Measurements from ENCODE around the gene LRTM2. TPM values are rescaled to one million over a fixed set of nuclear protein-coding genes. Genes with fewer than 3 reads are reported as not detected.

Gene LRTM2
- total and polyA plus RNA-seq, 9 of the 15 experiments (the other 6 are each of a cell fraction or from before 2014, with no cell fraction given), result 0.09 TPM; not detected in 8

DNA sequence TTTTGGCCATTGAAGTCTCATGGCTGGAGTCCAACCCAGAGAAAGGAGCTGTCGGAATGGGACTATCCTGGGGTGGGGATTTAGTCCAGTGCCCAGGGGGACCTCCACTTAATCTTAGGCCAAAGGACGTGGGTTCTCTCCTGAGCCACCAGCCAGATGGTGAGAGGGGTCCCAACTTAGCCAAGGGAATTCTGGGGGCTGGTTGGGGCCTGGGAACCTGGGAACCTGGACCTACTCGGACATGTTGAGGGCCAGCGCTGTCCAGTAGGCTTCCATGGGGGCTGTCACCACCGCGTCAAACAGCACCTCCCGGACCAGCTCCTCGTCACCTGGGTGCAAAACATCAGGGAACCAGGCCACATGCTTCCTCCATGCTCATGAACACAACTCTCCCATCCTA is 33.4 kb downstream of the LRTM2 start:
- no peak overlapping the region for H3K27ac ChIP-seq (ENCODE audit: extremely low read depth, low read depth, low read length)
- H3K36me3 ChIP-seq (ENCODE audit: control insufficient read depth, insufficient read depth, low read length), result no peaks in the 10 kb centered on the region
- peaks cover 5 to 42% of the 10 kb centered on the region in 2 experiments; a peak in 4 of 5 replicates for H3K27me3 ChIP-seq (ENCODE audit: control insufficient read depth in 2 of 2, insufficient read depth in 2 of 2, low read length in 2 of 2)
- TF ChIP-seq EP400 (IDR thresholded peaks at IDR 0.05) (no peak), RBM14 (IDR thresholded peaks at IDR 0.05; ENCODE audit: borderline replicate concordance, insufficient read depth, low read depth, low read length) (no peak), E2F3 (CRISPR knock-in tag; IDR thresholded peaks at IDR 0.05) (no peak), SAFB (IDR thresholded peaks at IDR 0.05; ENCODE audit: borderline replicate concordance, low read depth, low read length) (no peak)
- FAIRE-seq (no peak), ATAC-seq (no peak), DNase-seq (ENCODE audit: extremely low read depth in 1 of 4, low spot score in 3 of 4) (no peak)
- no peak overlapping the region for H3K4me3 ChIP-seq
- H3K4me1 ChIP-seq (replicated peaks in 1 of 2; ENCODE audit: control insufficient read depth in 2 of 2, insufficient read depth in 2 of 2, low read length in 2 of 2), result no peaks in the 10 kb centered on the region
- in situ Hi-C loops (cut with MboI) (no loop called here), intact Hi-C loops (cut with micrococcal nuclease) (no loop called here)
- no peak overlapping the region for H2AFZ ChIP-seq (ENCODE audit: low read depth, low read length)
- H3K79me2 ChIP-seq (ENCODE audit: control insufficient read depth, insufficient read depth, low read length), result no peaks in the 10 kb centered on the region
- BruUV-seq (replicated peaks), result no TSS peak
- CTCF ChIA-PET (ENCODE audit: low intra/inter-chr PET ratio), result no interaction called here
- no peaks in the 10 kb centered on the region for H3K9me3 ChIP-seq (replicated peaks; ENCODE audit: control insufficient read depth, insufficient read depth, low read depth, low read length)
- POLR2A ChIA-PET, result no interaction called here
- H4K20me1 ChIP-seq (replicated peaks; ENCODE audit: control insufficient read depth, insufficient read depth, low read length), result no peaks in the 10 kb centered on the region
- no peaks in the 10 kb centered on the region for H3K9me1 ChIP-seq (ENCODE audit: control insufficient read depth, insufficient read depth, low read length)
- 3% methylated on average over 8 of the region's 8 CpGs for WGBS (ENCODE audit: insufficient coverage, low coverage, missing lambda C conversion rate)
- H3K4me2 ChIP-seq (ENCODE audit: insufficient read depth, low read length), result no peak overlapping the region
- no peak overlapping the region for H3K9ac ChIP-seq (ENCODE audit: insufficient read depth in 1 of 2, low read depth in 2 of 2, low read length in 2 of 2)

GRCh38 chr12:1855241-1855640 is 34.9 kb downstream of the LRTM2 start:
- CTCF ChIA-PET (ENCODE audit: low intra/inter-chr PET ratio), result no interaction called here
- no peaks in the 10 kb centered on the region for H3K36me3 ChIP-seq (ENCODE audit: control insufficient read depth, insufficient read depth, low read length)
- WGBS (ENCODE audit: insufficient coverage, low coverage, missing lambda C conversion rate), result 0% methylated on average over 3 of the region's 3 CpGs
- no peaks in the 10 kb centered on the region for H4K20me1 ChIP-seq (replicated peaks; ENCODE audit: control insufficient read depth, insufficient read depth, low read length)
- POLR2A ChIA-PET, result no interaction called here
- H2AFZ ChIP-seq (ENCODE audit: low read depth, low read length), result no peak overlapping the region
- ATAC-seq (no peak), DNase-seq (ENCODE audit: extremely low read depth in 1 of 4, low spot score in 3 of 4) (no peak), FAIRE-seq (no peak)
- peaks cover 0 to 58% of the 10 kb centered on the region in 2 experiments; a peak in 3 of 5 replicates for H3K27me3 ChIP-seq (ENCODE audit: control insufficient read depth in 2 of 2, insufficient read depth in 2 of 2, low read length in 2 of 2)
- H3K4me2 ChIP-seq (ENCODE audit: insufficient read depth, low read length), result no peak overlapping the region
- H3K4me3 ChIP-seq, result no peak overlapping the region
- H3K4me1 ChIP-seq (replicated peaks in 1 of 2; ENCODE audit: control insufficient read depth in 2 of 2, insufficient read depth in 2 of 2, low read length in 2 of 2), result no peaks in the 10 kb centered on the region
- BruUV-seq (replicated peaks), result no TSS peak
- no peak overlapping the region for H3K27ac ChIP-seq (ENCODE audit: extremely low read depth, low read depth, low read length)
- no peaks in the 10 kb centered on the region for H3K79me2 ChIP-seq (ENCODE audit: control insufficient read depth, insufficient read depth, low read length)
- H3K9me1 ChIP-seq (ENCODE audit: control insufficient read depth, insufficient read depth, low read length), result no peaks in the 10 kb centered on the region
- H3K9ac ChIP-seq (ENCODE audit: insufficient read depth in 1 of 2, low read depth in 2 of 2, low read length in 2 of 2), result no peak overlapping the region
- intact Hi-C loops (cut with micrococcal nuclease) (no loop called here), in situ Hi-C loops (cut with MboI) (no loop called here)
- no peaks in the 10 kb centered on the region for H3K9me3 ChIP-seq (replicated peaks; ENCODE audit: control insufficient read depth, insufficient read depth, low read depth, low read length)
- TF ChIP-seq ZNF197 (CRISPR knock-in tag; IDR thresholded peaks at IDR 0.05; ENCODE audit: low read depth), result no peak
- TF ChIP-seq FOXA1 (IDR thresholded peaks at IDR 0.05; ENCODE audit: borderline replicate concordance), result no peak
- TF ChIP-seq PHB2 (IDR thresholded peaks at IDR 0.05; ENCODE audit: low read depth), result no peak
- no peak for TF ChIP-seq KAT2B (IDR thresholded peaks at IDR 0.05; ENCODE audit: low read depth, low read length)
- TF ChIP-seq, protein P1, sequence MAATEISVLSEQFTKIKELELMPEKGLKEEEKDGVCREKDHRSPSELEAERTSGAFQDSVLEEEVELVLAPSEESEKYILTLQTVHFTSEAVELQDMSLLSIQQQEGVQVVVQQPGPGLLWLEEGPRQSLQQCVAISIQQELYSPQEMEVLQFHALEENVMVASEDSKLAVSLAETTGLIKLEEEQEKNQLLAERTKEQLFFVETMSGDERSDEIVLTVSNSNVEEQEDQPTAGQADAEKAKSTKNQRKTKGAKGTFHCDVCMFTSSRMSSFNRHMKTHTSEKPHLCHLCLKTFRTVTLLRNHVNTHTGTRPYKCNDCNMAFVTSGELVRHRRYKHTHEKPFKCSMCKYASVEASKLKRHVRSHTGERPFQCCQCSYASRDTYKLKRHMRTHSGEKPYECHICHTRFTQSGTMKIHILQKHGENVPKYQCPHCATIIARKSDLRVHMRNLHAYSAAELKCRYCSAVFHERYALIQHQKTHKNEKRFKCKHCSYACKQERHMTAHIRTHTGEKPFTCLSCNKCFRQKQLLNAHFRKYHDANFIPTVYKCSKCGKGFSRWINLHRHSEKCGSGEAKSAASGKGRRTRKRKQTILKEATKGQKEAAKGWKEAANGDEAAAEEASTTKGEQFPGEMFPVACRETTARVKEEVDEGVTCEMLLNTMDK (IDR thresholded peaks at IDR 0.05; ENCODE audit: borderline replicate concordance, insufficient read depth, low read depth, low read length, poor library complexity, severe bottlenecking), result no peak
- no peak for TF ChIP-seq CREM (IDR thresholded peaks at IDR 0.05; ENCODE audit: low read depth)
- TF ChIP-seq, protein P2, sequence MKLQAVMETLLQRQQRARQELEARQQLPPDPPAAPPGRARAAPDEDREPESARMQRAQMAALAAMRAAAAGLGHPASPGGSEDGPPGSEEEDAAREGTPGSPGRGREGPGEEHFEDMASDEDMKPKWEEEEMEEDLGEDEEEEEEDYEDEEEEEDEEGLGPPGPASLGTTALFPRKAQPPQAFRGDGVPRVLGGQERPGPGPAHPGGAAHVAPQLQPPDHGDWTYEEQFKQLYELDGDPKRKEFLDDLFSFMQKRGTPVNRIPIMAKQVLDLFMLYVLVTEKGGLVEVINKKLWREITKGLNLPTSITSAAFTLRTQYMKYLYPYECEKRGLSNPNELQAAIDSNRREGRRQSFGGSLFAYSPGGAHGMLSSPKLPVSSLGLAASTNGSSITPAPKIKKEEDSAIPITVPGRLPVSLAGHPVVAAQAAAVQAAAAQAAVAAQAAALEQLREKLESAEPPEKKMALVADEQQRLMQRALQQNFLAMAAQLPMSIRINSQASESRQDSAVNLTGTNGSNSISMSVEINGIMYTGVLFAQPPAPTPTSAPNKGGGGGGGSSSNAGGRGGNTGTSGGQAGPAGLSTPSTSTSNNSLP (IDR thresholded peaks at IDR 0.05; ENCODE audit: borderline replicate concordance, low read depth, low read length), result no peak

Measured in K562 (cell line).